ENCODE measurements around the gene KCNH1.

- TF ChIP-seq EZH2 (IDR thresholded peaks at IDR 0.05) = no peak
- no peak for TF ChIP-seq POLR2A (IDR thresholded peaks at IDR 0.05; ENCODE audit: borderline replicate concordance, extremely low read depth, insufficient read depth, insufficient read length)
- TF ChIP-seq YY1 (IDR thresholded peaks at IDR 0.05; ENCODE audit: extremely low read depth, insufficient replicate concordance, low read depth, low read length) = no peak
- TF ChIP-seq, protein P1, sequence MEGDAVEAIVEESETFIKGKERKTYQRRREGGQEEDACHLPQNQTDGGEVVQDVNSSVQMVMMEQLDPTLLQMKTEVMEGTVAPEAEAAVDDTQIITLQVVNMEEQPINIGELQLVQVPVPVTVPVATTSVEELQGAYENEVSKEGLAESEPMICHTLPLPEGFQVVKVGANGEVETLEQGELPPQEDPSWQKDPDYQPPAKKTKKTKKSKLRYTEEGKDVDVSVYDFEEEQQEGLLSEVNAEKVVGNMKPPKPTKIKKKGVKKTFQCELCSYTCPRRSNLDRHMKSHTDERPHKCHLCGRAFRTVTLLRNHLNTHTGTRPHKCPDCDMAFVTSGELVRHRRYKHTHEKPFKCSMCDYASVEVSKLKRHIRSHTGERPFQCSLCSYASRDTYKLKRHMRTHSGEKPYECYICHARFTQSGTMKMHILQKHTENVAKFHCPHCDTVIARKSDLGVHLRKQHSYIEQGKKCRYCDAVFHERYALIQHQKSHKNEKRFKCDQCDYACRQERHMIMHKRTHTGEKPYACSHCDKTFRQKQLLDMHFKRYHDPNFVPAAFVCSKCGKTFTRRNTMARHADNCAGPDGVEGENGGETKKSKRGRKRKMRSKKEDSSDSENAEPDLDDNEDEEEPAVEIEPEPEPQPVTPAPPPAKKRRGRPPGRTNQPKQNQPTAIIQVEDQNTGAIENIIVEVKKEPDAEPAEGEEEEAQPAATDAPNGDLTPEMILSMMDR (IDR thresholded peaks at IDR 0.05 in 2 of 3, conservative IDR thresholded peaks at IDR 0.05 in 1 of 3; ENCODE audit: borderline replicate concordance in 1 of 3, insufficient read depth in 1 of 3, low read depth in 2 of 3, low read length in 2 of 3) = no peak
- TF ChIP-seq, protein P2, sequence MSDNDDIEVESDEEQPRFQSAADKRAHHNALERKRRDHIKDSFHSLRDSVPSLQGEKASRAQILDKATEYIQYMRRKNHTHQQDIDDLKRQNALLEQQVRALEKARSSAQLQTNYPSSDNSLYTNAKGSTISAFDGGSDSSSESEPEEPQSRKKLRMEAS (IDR thresholded peaks at IDR 0.05) = no peak
- TF ChIP-seq REST (IDR thresholded peaks at IDR 0.05; ENCODE audit: low read depth) = no peak
- no peak for TF ChIP-seq JUND (IDR thresholded peaks at IDR 0.05)
- no peak for TF ChIP-seq SIN3A (IDR thresholded peaks at IDR 0.05; ENCODE audit: low read depth)
- no peak for TF ChIP-seq TCF7L2 (IDR thresholded peaks at IDR 0.05; ENCODE audit: borderline replicate concordance, extremely low read depth, insufficient read depth, insufficient read length)
- TF ChIP-seq RAD21 (IDR thresholded peaks at IDR 0.05; ENCODE audit: low read depth) = no peak
- no peak for TF ChIP-seq ELF1 (IDR thresholded peaks at IDR 0.05; ENCODE audit: borderline replicate concordance, low read depth)
- TF ChIP-seq POLR2AphosphoS5 (IDR thresholded peaks at IDR 0.05; ENCODE audit: low read depth, low read length) = no peak
- TF ChIP-seq SRF (IDR thresholded peaks at IDR 0.05; ENCODE audit: low read depth) = no peak
- TF ChIP-seq SP1 (IDR thresholded peaks at IDR 0.05; ENCODE audit: low read depth) = no peak
Measured at GRCh38 chr1:210773450-210773849, 360.5 kb downstream of the KCNH1 start.

All from HCT116 (cell line).